ENCODE results near the gene CRYBB2. TPM values are rescaled to one million over a fixed set of nuclear protein-coding genes. Genes with fewer than 3 reads are reported as not detected.
"Not testable (repeated sequence)": the region's sequence is repeated elsewhere in the genome, so short reads cannot be mapped to it uniquely, and the experiment has no call there.

CRYBB2 gene
- polyA plus RNA-seq, 10 donors, result 0.19 to 0.58 (median 0.40) TPM; not detected in 6

DNA sequence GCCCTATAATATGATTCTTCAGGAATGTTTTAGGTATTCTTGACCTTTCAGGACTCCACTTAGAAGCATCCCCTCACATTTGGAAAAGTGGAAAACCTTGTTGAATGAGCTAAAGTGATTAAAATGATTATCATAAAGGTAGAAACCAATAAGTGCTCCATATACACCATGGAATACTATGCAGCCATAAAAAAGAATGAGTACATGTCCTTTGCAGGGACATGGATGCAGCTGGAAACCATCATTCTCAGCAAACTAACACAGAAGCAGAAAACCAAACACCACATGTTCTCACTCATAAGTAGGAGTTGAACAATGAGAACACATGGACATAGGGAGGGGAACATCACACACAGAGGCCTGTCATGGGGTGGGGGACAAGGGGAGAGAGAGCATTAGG is 14.3 kb downstream of the CRYBB2 start:
- not testable (repeated sequence) for DNase-seq

DNA sequence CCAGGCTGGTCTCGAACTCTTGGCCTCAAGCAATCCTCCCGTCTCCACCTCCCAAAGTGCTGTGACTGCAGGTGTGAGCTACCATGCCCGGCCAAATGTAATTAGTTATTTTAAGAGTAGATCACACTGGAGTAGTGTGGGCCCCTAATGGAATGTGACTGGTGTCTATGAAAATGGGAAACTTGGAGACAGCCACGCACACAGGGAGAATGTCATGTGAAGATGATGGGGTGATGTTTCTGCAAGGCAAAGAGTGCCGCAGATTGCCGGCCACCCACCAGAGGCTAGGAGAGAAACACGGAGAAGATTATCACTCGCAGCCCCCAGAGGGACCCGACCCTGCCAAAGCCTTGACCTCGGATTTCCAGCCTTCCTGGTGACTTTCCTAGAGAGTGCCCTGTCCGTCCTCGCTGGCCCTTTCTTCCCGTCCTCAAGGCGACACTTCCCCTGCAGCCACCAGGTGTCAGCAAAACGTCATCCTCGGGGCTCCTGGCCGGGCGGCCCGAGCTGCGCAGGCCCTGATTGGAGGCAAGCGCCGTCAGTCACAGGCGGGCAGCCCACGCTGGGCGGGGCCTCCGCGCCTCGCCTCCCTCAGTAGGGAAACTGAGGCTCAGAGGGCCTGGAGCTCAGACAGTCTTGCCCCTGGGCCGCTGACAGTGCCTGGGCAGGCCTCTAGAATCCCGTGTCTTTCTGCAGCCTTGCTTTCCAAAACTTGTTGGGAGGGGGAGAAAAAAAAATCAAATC is 16.3 kb downstream of the CRYBB2 start:
- peak; percentile 57 to 87 (median 82) for DNase-seq

DNA sequence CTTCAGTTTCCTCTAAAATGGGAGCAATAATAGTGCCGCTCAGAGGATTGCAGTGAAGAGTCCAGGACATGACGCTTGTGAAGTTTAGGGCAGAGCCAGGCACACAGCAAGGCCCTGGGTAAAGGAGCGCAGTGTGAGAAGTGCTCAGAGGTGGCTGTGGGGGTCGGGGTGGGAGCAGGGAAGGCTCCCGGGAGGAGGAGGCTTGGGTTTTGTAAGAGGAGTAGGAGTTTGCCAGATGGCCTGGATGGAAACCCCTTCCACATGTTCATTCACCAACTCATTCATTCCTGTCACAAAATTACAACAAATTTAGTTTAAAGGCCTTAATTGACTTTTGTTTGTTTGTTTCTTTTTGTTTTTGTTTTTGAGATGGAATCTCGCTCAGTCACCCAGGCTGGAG is 17.0 kb downstream of the CRYBB2 start:
- DNase-seq, result no peak

DNA sequence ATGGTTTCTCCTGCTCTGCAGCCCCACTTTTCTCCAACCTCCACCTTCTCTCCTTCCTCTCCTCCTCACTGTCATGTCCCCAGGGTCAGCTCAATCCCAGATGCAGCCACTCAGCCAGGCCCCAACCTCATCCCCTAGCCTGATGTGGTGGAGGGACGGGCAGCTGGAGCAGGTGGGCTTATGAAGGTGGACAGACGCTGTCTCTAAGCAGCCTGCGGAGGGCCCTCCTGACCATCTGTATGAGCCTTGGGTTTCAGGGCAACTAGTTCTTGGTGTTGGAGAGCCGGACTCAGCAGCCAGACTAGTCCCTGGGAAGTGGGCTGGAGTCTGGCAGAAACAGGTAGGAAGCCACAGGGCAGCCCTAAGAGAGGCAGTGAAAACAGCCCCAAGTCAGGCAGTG is 18.1 kb downstream of the CRYBB2 start:
- DNase-seq, result no peak

DNA sequence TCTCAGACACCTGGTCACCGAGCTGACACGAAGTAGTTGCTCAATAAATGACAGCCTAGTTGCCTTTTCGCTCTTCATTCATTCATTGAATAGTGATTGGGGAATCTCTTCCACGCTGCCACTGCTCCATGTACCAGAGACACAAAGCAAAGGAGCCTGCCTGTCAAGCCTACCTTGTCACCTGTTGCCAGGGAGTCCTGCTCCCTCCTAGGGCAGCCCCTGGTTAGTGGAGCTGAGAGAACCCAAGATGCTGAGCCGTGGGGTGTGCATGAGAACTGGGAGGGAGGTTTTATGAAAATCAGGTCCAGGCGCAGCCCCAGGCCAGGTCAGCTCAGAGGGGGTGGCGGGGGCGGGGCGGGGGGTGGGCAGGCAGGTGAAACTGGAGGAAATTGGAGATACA is 18.6 kb downstream of the CRYBB2 start:
- not testable (repeated sequence) for DNase-seq

DNA sequence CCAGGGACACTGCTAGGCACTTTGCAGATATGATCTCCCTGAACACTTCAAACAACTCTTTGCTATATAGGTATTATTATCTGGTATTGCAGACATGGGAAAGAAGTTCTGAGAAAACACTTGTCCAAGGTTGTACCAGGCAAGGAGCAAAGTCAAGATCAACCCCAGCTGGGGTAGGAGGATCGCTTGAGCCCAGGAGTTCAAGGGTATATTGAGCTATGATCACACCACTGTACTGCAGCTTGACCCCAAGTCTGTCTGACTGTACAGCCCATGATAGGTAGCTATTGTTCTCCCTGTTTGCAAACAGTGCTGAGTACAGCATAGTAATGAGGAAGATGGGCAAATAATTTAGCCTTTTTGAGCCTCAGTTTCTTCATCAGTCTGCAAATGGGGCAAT is 35.7 kb downstream of the CRYBB2 start:
- not testable (repeated sequence) for DNase-seq

DNA sequence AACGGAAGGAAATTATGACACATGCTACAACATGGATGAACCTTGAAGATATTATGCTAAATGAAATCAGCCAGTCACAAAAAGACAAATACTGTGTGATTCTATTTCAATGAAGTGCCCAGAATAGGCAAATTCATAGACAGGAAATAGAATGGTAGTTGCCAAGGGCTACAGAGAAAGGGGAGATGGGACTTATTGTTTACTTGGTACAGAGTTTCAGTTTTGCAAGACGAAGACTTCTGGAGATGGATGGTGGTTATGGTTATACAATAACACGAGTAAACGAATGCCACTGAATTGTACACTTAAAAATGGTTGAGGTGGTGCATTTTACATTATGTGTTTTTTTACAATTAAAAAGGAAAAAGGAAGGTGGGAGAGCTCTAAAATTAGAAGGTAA is 48.1 kb downstream of the CRYBB2 start:
- DNase-seq, result not testable (repeated sequence)

DNA sequence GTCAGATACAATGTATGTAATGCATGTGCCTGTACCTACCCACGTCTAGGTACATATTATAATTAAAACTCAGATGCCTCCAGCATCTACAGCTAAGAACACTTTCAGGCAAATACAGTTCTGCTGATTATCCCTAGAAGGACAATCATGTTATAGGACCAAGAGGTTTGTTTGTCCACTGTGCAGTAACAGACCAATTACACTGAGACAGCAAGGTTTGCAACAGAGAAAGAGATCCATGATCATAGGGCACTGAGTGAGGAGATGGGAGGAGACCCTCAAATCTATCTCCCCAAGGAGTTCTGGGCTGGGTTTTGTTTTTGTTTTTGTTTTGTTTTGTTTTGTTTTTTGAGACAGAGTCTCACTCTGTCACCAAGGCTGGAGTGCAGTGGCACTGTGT is 49.5 kb downstream of the CRYBB2 start:
- DNase-seq, result not testable (repeated sequence)

DNA sequence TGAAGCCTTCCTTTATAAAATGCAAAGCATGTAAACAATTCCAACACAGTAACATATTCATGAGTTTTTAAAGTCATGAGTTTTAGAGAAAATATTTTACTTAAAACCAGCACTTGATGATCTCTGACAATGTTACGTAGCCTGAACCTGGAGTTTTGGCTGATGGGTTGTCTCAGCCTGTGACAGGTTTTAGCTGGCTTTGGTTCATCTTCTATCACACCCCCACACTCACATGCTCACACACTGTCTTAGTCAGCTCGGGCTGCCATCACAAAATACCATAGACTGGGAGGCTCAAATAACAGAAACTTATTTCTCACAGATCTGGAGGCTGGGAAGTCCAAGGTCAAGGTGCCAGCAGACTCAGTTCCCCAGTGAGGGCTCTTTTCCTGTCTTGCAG is 50.6 kb downstream of the CRYBB2 start:
- not testable (repeated sequence) for DNase-seq

DNA sequence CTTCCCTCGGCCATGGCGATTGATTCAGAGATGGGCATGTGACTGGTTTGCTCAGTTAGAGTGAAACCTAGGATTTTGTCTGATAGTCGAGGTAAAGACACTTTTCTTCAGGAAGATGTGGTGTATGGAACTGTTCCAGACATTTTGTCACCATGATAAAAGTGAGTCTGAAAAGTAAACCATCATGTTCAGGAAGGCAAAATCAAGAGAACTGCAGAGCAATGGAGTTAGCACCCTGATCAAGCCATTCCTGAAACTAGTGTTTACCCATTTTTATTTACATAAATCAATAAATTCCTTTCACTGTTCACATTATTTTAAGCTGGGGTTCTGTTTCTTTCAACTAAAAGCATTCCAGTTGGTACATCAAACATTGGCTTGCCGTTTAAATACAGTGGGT is 53.8 kb downstream of the CRYBB2 start:
- DNase-seq, result not testable (repeated sequence)

DNA sequence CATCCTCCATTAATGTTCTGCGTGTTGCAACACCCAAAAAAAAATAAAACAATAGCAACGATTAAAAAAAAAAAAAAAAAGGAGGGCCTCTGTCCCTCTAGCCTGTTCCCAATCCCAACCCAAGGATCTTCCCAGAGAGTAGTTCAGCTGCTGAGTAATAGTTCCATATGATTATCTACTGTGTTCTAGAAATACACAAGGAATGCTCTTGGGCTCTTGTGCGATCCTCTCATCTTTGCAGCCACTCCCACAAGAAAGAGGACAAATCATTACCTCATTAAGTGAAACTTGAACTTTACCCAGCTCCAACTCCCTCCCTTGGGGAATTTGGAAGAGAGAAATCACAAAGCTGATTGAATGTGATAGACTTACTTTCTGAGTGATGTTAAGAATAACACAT is 54.5 kb downstream of the CRYBB2 start:
- not testable (repeated sequence) for DNase-seq

DNA sequence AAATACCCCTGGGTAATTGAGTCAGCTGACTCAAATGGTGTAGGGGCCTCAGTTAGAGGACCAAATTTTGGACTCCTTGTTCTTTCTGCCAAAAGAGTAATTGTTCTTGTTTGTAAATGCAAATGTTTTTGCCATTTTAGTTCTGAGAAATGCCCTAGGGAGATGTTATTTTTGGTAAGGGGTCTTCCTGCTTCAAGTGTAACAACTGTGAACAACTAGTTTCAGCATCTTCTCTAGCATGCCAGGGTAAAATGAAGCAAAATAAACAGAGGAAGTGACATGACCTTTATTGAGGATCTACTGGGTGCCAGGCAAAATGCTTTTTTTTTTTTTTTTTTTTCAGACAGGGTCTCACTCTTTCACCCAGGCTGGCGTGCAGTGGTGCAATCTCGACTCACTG is 60.7 kb downstream of the CRYBB2 start:
- not testable (repeated sequence) for DNase-seq

Other genes with a start within 250 kb of the CRYBB2 start
- gene CRYBB3, start 19.8 kb upstream of the CRYBB2 start, polyA plus RNA-seq (ENCODE audit: insufficient read length in 10 of 10), result under 1 TPM in 6 of 10 donors, not detected in 4; 0.15 to 0.63 (median 0.27) TPM

Data from muscle of back (tissue), 11 donors.